Measurements from ENCODE around the gene SPAG6. TPM values are rescaled to one million over a fixed set of nuclear protein-coding genes. Genes with fewer than 3 reads are reported as not detected.
A peak's percentile ranks its signal among the peaks of the same experiment; 100 is the strongest.
"Not testable (repeated sequence)": the region's sequence is repeated elsewhere in the genome, so short reads cannot be mapped to it uniquely, and the experiment has no call there.

Gene SPAG6
- total and polyA plus RNA-seq, 5 donors: 0.05 to 0.09 TPM; not detected in 3

DNA sequence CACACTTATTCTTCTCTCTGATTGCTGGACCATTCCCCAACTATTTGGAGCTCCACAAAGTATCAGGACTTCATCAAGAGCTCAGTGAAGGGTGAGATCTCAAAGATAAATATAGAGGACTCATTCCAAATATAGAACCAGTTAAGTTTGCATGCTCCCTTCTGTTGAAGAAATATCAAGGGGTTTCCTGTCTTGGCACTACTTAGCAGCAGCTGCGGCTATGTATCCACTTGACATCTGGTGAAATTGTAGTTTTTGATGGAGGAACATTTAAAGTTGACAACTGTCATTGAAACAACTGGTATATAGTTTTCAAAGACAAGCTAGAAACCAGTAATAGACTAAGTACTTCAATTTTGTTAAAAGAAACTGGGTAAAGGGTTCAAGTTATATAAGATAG, 1.0 kb upstream of the SPAG6 start:
- no peaks in the 10 kb centered on the region for H3K9me3 ChIP-seq (ENCODE audit: control insufficient read depth, low read length)
- ATAC-seq (no peak), DNase-seq (no peak)
- 24% methylated on average over 1 of the region's 1 CpG for WGBS
- intact Hi-C loops (cut with DNase I): no loop called here
- no peak overlapping the region for H3K27ac ChIP-seq (ENCODE audit: low read length)
- H3K4me3 ChIP-seq (ENCODE audit: low read length): no peak overlapping the region
- no peaks in the 10 kb centered on the region for H3K4me1 ChIP-seq (ENCODE audit: control insufficient read depth, insufficient read depth, low read length)
- H3K27me3 ChIP-seq (ENCODE audit: control insufficient read depth, insufficient read depth): no peaks in the 10 kb centered on the region

- ATAC-seq (no peak), DNase-seq (no peak)
- no peaks in the 10 kb centered on the region for H3K9me3 ChIP-seq (ENCODE audit: control insufficient read depth, low read length)
- H3K27ac ChIP-seq (ENCODE audit: low read length): no peak overlapping the region
- H3K4me1 ChIP-seq (ENCODE audit: control insufficient read depth, insufficient read depth, low read length): no peaks in the 10 kb centered on the region
- WGBS: 7% methylated on average over 26 of the region's 26 CpGs
- no peak overlapping the region for H3K4me3 ChIP-seq (ENCODE audit: low read length)
- intact Hi-C loops (cut with DNase I): no loop called here
- no peaks in the 10 kb centered on the region for H3K27me3 ChIP-seq (ENCODE audit: control insufficient read depth, insufficient read depth)
These were observed 455 bp upstream of the SPAG6 start for GRCh38 chr10:22344781-22345300.

DNA sequence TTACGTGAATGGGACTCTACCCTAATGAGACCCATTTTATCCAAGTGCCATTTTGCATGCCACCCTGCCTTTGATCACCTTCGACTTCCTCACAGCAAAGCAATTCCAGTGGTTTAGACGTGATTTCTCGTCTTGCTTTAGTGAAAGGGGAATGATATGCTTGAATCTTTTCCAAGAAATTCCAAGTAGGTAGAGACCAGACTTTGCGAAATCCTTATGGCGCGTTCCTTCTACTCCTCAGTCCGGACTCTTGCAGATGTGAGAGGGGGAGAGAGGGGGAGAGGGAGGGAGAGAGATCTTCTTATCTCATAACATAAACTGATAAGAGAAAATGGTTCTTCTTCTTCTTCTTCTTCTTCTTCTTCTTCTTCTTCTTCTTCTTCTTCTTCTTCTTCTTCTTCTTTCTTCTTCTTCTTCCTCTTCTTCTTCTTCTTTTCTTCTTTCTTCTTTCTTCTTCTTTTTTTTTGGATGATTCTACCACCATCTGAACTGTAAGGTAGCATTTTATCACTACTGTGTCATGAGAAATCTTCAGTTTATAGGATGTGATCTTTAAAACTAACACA, 883 bp downstream of the SPAG6 start:
- DNase-seq (no peak), ATAC-seq (no peak)
- H3K27me3 ChIP-seq (ENCODE audit: control insufficient read depth, insufficient read depth): no peaks in the 10 kb centered on the region
- intact Hi-C loops (cut with DNase I): no loop called here
- no peak overlapping the region for H3K27ac ChIP-seq (ENCODE audit: low read length)
- no peaks in the 10 kb centered on the region for H3K9me3 ChIP-seq (ENCODE audit: control insufficient read depth, low read length)
- H3K4me3 ChIP-seq (ENCODE audit: low read length): no peak overlapping the region
- H3K4me1 ChIP-seq (ENCODE audit: control insufficient read depth, insufficient read depth, low read length): no peaks in the 10 kb centered on the region
- 29% methylated on average over 8 of the region's 8 CpGs for WGBS

- no peak overlapping the region for H3K4me3 ChIP-seq (ENCODE audit: low read length)
- no peak for ATAC-seq
- no peak for DNase-seq
- intact Hi-C loops (cut with DNase I): loop anchor here in 1 of 4 donors (10.0 kb wide), 1 partner anchor 85 kb away; no protein-coding TSS in a partner anchor
- H3K27ac ChIP-seq (ENCODE audit: low read length): no peak overlapping the region
- 98% methylated on average over 1 of the region's 1 CpG for WGBS
- H3K4me1 ChIP-seq (ENCODE audit: control insufficient read depth, insufficient read depth, low read length): no peaks in the 10 kb centered on the region
- H3K9me3 ChIP-seq (ENCODE audit: control insufficient read depth, low read length): no peaks in the 10 kb centered on the region
- no peaks in the 10 kb centered on the region for H3K27me3 ChIP-seq (ENCODE audit: control insufficient read depth, insufficient read depth)
These were observed 4.5 kb downstream of the SPAG6 start for GRCh38 chr10:22349755-22350154.

- H3K27me3 ChIP-seq (ENCODE audit: control insufficient read depth, insufficient read depth): no peaks in the 10 kb centered on the region
- no peaks in the 10 kb centered on the region for H3K4me1 ChIP-seq (ENCODE audit: control insufficient read depth, insufficient read depth, low read length)
- H3K4me3 ChIP-seq (ENCODE audit: low read length): no peak overlapping the region
- DNase-seq (no peak), ATAC-seq (no peak)
- H3K9me3 ChIP-seq (ENCODE audit: control insufficient read depth, low read length): no peaks in the 10 kb centered on the region
- no peak overlapping the region for H3K27ac ChIP-seq (ENCODE audit: low read length)
- intact Hi-C loops (cut with DNase I): loop anchor here in 1 of 4 donors (10.0 kb wide), 1 partner anchor 84 kb away; no protein-coding TSS in a partner anchor
- WGBS: 91% methylated on average over 5 of the region's 5 CpGs
These were observed 5.9 kb downstream of the SPAG6 start for GRCh38 chr10:22351131-22351703.

- ATAC-seq (no peak), DNase-seq (no peak)
- H3K27me3 ChIP-seq (ENCODE audit: control insufficient read depth, insufficient read depth): no peaks in the 10 kb centered on the region
- no peaks in the 10 kb centered on the region for H3K9me3 ChIP-seq (ENCODE audit: control insufficient read depth, low read length)
- intact Hi-C loops (cut with DNase I): loop anchor here in 1 of 4 donors (10.0 kb wide), 1 partner anchor 78 kb away; no protein-coding TSS in a partner anchor
- no peak overlapping the region for H3K4me3 ChIP-seq (ENCODE audit: low read length)
- 80% methylated on average over 4 of the region's 4 CpGs for WGBS
- no peak overlapping the region for H3K27ac ChIP-seq (ENCODE audit: low read length)
- H3K4me1 ChIP-seq (ENCODE audit: control insufficient read depth, insufficient read depth, low read length): no peaks in the 10 kb centered on the region
These were observed 11.1 kb downstream of the SPAG6 start for GRCh38 chr10:22356324-22356873.

GRCh38 chr10:22357770-22358169, 12.5 kb downstream of the SPAG6 start:
- DNase-seq; H3K4me3 ChIP-seq (ENCODE audit: low read length); H3K9me3 ChIP-seq (ENCODE audit: control insufficient read depth, low read length); ATAC-seq; H3K27ac ChIP-seq (ENCODE audit: low read length); H3K4me1 ChIP-seq (ENCODE audit: control insufficient read depth, insufficient read depth, low read length); H3K27me3 ChIP-seq (ENCODE audit: control insufficient read depth, insufficient read depth): not testable (repeated sequence)
- 94% methylated on average over 3 of the region's 4 CpGs for WGBS
- intact Hi-C loops (cut with DNase I): loop anchor here in 1 of 4 donors (10.0 kb wide), 1 partner anchor 77 kb away; no protein-coding TSS in a partner anchor

DNA sequence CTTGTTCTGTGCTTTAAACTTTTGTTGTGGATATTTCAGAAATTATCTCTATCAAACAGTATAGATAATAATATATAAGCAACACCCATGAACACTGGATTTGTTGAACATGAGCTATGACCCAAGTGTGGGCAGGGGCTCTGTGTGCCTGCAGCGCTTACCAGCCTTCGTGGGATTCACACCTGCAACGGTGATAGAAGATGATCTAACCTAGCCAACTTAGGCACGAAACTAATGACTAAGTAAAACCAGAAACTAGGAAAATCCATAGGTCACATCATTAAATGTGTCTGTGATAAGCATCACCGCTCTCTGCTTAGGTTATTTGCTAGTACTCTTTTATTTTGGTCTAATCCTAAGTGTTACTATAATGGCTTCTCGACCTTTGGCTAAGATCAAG, 18.0 kb downstream of the SPAG6 start:
- Histone ChIP-seq H3K27ac (ENCODE audit: low read length) (no peak overlapping the region), H3K9me3 (ENCODE audit: control insufficient read depth, low read length) (no peaks in the 10 kb centered on the region), H3K4me3 (ENCODE audit: low read length) (no peak overlapping the region), H3K4me1 (ENCODE audit: control insufficient read depth, insufficient read depth, low read length) (no peaks in the 10 kb centered on the region), H3K27me3 (ENCODE audit: control insufficient read depth, insufficient read depth) (no peaks in the 10 kb centered on the region)
- no peak for ATAC-seq
- intact Hi-C loops (cut with DNase I): no loop called here
- no peak for DNase-seq
- 89% methylated on average over 6 of the region's 6 CpGs for WGBS

GRCh38 chr10:22364407-22365140, 19.3 kb downstream of the SPAG6 start:
- WGBS: 80% methylated on average over 5 of the region's 5 CpGs

DNA sequence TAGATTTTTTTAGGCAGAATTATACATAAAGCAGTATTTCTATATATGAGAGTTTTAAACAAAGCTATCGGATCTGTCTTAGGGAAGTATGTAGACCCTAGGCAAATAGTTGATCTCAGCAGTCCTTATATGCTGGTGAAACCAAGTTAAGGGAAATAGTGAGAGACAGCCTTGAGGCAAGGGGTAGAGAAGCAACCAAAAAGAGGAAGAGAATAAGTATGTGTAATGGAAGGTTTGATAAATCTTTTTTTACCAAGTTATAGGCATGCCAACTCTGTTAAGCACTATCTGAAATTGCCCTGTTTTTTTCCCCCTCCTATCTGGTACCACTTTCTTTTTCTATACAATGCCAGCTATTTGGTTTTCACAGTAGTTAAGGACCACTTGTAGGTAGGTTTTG, 19.9 kb downstream of the SPAG6 start:
- no peak overlapping the region for H3K4me3 ChIP-seq (ENCODE audit: low read length)
- DNase-seq (no peak), ATAC-seq (peak in 1 of 2 donors; percentile 60)
- intact Hi-C loops (cut with DNase I): no loop called here
- no peaks in the 10 kb centered on the region for H3K4me1 ChIP-seq (ENCODE audit: control insufficient read depth, insufficient read depth, low read length)
- no peaks in the 10 kb centered on the region for H3K27me3 ChIP-seq (ENCODE audit: control insufficient read depth, insufficient read depth)
- H3K27ac ChIP-seq (ENCODE audit: low read length): no peak overlapping the region
- 87% methylated on average over 1 of the region's 1 CpG for WGBS
- H3K9me3 ChIP-seq (ENCODE audit: control insufficient read depth, low read length): no peaks in the 10 kb centered on the region

More at GRCh38 chr10:22364407-22365140, 19.3 kb downstream of the SPAG6 start:
- intact Hi-C loops (cut with DNase I): no loop called here
- H3K4me1 ChIP-seq (ENCODE audit: control insufficient read depth, insufficient read depth, low read length): no peaks in the 10 kb centered on the region
- no peaks in the 10 kb centered on the region for H3K9me3 ChIP-seq (ENCODE audit: control insufficient read depth, low read length)
- H3K27ac ChIP-seq (ENCODE audit: low read length): no peak overlapping the region
- DNase-seq (no peak), ATAC-seq (no peak)
- H3K4me3 ChIP-seq (ENCODE audit: low read length): no peak overlapping the region
- no peaks in the 10 kb centered on the region for H3K27me3 ChIP-seq (ENCODE audit: control insufficient read depth, insufficient read depth)
